HG03135 (cell line): ENCODE data around the gene ZNF678.

Experiments used
- ATAC-seq: cut with Tn5 transposase; IDR thresholded peaks from one replicate; pipeline ENCODE4 v1.9.1; 2021; ENCODE audit warnings: mild to moderate bottlenecking, moderate library complexity; ENCODE audit not compliant: unreplicated experiment

The ZNF678 gene

DNA sequence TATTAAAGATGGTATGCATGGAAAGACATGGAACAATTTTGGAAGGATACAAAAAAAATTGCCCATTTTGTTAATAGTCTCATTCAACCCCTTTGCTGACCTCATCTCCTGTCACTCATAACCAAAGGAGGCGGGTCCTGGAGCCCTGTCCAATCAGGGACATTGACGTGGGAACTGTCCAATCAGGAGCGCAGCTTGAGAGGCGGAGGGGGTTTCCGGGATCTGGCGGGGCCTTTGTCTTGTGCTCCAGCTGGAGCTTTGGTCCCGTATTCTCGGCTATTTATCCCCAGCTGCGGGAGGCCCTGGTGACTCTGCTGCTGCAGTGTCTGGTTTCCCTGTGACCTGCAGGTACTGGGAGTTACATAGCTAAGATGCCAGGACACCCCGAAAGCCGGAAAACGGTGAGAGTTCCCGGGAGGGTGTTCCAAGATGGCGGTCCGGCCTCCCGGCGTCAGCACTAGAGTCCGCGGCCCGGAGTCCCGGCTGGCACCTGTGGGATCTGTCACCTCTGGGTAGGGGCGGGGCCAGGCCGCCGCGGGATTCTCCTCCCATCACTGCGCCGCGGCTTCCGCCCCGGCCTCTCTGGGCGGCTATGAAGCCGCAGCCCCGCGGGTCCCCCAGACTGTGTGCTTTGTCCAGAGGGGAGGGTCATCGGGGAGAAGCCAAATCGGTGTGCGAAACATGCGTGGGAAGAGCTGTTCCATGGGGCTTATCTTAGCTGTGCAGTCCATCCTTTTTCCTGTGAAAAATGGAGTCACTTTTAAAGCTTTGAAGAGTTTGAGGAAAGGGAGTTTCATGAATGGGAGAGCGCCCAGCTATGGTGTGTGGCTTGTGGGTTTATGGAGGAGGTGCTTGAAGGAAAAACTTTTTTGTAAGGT is at the start of gene ZNF678:
TSS of gene ZNF678 (plus strand) at position 233 of the 878 bp plus-strand sequence. CDS start 87,436 bp downstream, outside the sequence.
- peak; percentile 96 for ATAC-seq

DNA sequence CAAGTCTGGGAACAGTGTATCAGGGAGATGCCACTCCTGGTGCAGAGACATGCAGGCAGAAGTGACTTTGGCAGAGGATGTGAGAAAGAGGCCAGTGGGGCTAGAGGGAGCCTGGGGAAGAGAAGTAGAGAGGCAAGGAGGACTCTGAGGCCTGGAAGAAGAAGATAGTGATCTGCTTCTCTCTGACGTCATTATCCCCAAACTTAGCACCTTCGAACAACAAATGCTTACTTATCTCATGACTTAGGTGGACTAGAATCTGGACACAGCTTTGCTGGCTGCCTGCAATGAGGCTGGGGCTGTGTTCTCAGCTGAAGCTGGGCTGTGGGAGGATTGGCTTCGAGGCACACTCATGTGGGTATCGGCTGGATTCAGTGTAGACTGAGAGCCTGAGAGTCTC is 44.5 kb upstream of the ZNF678 start:
- ATAC-seq, result no peak

DNA sequence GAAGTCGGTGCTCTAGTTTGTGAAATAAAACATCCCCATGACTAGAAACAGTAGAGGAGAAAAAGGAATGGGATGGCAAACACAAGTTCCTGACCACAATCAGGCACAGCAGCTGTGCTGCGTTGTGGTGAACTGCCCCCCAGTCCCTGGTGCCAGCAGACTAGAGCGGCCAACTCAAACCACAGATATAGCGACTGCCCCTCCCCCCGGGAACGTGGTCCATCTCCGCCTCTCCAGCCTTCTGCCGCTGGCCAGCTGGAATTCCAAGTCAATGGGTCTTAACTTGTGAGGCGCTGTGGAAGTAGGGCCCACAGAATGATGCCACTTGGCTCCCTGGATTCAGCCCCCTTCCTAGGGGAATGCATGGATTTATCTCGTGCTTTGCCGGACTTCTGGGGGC is 41.6 kb upstream of the ZNF678 start:
- ATAC-seq, result no peak

DNA sequence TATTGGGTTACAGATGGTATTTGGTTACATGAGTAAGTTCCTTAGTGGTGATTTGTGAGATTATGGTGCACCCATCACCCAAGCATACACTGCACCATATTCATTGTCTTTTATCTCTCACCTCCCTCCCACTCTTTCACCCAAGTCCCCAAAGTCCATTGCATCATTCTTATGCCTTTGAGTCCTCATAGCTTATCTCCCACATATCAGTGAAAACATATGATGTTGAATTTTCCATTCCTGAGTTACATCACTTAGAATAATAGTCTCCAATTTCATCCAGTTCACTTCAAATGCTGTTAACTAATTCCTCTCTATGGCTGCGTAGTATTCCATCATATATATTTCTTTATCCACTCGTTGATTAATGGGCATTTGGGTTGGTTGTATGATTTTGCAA is 36.8 kb upstream of the ZNF678 start:
- no peak for ATAC-seq

DNA sequence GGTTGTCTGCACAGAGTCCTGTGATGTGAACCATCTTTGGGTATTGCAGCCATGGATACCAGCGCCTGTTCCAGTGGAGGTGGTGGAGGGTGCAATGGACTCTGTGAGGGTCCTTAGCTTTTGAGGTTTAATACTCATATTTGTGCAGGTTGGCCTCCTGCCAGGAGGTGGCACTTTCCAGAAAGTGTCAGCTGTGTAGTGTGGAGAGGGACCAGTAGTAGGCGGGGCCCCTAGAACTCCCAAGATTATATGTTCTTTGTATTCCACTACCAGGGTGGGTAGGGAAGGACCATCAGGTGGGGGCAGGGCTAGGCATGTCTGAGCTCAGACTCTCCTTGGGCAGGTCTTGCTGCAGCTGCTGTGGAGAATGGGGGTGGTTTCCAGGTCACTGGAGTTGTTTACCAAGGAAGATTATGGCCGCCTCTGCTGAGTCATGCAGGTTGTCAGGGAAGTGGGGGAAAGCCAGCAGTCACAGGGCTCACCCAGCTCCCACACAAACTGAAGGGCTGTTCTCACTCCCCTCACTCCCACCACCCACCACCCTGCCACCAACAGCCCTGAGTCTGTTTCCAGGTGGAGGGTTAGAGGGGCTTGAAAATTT is 31.2 kb upstream of the ZNF678 start:
- ATAC-seq, result no peak

DNA sequence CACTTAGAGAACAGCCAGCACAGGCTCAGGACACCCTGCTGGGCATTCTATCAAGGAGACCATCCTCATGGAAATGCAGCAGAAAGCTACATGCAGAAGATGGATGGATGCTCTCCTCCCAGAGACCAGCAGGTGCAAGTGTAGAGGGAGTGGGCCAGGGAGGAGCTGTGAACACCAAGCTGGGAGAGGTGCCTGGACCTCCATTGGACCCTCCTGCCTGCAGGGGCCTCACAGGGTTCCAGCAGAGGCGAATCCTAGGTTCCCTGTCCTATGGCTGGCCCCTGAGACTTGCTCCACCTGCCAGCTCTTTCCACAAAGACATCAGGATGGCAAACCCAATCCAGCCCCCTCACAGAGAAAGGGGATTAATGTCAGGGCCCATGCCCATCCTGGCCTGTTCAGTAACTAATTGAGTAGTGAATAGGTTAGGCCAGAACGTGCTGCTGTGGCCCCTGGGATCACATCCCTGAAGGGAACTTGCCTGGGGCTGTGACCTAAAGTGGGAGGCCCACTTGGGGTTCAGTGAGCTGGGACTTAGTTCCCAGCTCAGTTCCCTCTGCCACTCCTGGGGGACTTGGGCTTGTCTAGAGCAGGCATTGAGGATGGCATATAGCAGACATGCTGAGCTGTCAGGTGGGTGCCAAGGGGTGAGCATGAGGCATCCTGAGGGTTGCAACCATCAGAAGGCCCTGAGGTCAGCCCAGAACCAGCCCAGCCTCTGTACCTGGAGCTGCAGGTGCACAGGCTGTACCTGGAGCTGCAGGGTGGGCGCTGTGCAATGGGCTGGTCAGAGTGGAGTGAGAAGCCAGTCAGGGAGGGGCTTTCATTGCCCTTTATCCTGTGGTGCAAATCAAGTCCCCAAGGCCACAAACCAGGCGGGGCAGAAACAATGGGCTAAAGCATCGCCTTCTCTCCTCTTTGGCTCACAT is 22.9 kb upstream of the ZNF678 start:
- ATAC-seq, result no peak

DNA sequence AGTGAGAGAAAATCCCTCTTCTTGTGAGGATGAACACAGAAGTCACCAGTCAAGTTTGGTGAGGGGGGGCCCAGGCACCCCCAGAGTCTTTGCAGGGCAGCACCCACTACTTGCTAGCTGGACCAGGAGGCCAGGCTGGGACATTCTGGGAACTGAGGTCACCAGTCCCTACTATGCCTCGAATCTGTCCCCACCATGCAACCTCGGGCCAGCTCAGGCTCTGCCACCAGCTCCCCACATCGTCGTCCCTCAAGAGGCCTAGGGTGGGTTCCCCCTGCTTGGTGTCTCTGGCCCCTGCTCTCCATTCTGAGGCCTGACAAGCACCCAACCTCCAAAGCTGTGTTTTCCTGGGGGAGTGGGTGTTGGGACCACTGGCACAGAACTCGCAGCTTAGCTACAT is 22.2 kb upstream of the ZNF678 start:
- no peak for ATAC-seq

DNA sequence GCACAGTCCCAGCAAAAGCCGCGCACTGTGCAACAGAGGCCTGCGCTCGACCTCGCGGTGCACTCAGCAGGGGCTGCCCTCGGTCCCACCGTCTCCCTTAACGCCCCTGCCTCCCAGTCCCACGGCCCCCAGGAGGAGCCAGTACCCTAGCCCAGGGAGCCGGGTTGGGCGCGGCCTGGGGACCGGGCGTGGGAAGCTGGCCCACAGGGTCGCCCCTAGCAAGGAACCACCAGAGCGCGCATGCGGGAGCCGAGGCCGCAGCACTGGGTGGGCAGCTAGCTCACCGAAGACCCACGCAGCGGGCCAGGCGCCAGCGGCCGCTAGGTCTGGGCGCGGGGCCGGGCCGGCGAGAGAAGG is 21.6 kb upstream of the ZNF678 start:
- ATAC-seq, result peak; percentile 14

DNA sequence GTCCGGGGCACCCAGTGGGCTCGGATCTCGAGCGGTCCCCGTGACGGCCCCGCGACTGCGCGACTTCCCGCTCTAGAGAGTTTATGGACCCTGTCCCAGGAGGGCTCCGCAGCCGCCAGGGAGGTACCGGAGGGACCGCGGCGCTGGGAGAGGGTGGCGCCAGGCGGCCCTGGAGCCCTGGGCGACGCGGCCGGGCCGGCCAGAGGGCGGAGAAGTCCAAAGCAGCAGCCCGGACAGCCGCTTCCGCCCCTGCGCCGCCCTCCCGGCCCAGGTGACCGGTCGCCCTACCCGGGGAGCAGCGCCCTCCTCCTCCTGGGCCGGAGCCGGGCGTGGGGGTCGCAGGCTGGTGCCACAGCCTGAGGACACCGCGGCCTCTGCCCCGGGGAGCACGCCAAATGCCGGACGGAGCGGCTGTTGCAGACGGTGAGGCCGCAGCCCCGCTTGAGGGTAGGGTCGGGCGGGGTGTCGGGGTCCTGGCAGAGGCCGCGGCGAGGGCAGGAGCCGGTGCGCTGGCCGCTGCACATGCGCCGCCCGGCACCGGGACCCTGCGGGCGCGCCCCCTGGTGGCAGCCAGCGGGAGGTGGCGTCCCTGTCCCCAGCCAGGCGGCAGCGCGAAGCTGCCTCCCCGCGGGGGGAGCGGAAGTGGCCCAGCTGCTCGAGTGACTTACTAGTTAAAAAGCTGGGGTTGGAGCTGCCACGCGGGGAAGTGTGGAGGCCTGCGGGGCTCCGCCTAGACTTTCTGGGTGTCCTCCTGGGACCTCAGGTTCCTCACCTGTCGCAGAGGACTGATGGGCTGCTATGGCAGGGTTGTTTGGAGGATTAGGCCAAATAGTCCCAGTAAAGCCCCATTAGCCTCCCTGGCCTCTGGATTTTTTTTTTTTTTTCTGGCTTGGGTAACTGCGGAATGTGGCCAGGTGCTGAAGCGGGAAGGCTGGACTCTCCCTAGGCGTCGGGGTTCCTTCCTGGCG is 20.9 kb upstream of the ZNF678 start:
- ATAC-seq, result peak; percentile 97

DNA sequence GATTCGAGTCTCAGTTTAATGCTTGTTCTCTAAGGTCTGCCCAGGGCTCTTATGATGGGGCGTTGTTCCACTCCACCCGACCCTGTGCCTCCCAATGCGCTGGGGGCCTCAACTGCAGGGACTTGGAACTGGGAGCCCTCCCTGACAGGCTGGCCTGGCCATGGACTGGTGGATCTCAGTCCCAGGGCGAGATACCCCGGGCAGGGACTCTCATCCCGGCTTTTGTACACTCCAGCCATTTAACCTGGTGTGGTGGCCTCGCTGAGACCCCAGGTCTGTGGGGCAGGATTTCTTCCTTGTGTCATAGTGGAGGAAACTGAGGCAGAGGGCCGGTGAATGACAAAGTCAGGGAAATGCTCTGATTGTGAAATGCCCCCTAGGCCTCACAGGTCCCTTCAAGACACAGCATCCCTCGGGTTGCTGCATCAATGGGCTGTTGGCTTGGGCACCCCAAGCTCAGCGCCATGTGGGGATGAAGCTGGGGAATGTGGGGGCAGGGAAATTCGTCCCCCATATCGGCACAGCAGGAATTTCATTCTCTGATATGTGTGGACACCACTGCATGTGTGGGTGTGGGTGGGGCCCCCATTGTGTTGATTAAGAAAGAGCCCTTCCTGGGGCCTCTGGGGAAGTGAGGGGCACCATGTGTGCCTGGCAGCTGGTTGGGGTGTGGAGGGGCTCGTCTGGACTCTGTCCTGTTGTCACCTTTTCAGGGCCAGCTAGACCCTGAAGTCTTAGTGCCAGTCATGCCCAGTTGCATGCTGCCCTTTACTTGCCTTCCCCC is 19.9 kb upstream of the ZNF678 start:
- no peak for ATAC-seq

DNA sequence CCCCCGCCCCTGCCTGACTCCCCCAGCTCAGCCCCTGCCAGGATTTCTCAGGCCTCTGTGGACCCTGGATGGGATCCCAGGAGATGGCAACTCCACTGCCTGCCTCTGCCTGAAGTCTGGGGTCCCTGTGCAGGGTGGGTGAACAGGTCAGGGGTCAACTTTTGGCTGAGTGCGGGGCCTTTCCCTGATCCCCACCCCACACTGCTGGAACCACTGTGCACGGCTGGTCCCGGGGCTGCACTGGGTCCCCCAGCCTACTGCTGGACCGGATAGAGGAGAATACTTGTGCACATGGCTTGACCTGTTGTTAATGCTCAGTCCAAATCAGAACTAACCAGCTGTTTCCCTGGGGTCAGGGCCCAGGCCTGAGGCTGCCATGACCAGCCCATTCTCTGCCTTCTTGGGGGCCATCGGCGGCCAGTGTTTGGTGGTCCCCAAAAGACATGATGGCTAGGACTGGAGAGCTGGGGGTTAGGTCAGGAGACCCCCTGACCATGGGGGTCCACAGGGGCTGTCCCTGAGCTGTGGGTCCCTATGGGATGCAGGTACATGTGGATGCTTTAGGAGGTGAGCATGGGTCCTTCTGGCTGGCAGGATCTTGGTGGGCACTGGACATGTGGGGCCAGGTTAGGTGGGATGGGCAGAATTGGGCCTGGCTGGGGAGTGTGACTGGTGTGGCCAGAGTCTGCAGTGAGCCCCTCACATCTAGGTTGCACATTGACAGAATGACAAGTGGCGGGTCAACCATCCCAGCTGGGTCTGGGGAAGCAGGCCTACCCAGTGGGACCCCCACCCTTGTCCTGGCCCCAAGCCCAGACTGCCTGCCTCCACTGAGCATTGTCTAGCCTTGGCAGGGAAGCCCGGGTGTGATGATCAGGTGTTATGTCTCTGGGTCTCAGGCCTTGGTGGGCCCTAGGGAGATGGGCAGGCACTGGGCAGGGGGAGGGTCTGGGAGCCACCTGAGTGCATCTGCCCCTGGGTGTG is 19.0 kb upstream of the ZNF678 start:
- no peak for ATAC-seq

DNA sequence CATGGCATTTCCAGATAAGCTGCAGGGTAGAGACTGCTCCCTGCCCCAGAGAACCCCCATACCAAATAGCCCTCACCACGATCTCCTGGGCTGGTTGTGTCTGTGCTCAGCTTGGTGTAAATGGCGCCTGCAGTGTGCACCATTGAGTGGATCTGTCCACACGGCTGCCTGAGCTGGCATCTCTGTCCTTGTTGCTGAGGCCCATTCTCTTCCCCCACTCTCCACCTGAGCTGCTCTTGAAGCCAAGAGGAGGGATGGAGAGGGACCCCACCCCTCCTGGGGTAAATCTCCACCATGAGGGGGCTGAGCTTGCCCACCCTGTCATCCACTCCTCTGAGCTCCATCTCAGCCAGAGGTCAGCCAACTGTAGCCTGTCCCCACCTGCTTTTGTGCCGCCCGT is 18.0 kb upstream of the ZNF678 start:
- ATAC-seq, result no peak

DNA sequence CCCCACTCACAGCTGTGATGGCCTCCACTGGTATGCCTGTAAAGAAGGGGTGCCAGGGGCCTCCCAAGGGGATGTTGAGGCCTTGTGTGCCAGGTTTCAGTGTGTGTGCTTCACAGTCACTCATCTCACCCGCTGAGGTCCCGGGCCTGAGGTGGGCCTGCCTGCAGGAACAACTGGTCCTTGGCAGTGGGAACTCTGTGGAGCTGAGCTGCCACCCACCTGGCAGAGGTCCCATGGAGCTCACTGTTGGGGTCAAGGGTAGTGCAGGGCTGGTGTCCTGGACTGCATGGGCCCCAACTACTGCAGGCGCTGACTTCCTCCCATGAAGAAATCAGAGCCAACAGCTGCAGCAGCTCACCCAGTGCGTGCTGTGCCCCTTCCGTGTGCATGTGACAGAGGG is 17.3 kb upstream of the ZNF678 start:
- ATAC-seq, result no peak

DNA sequence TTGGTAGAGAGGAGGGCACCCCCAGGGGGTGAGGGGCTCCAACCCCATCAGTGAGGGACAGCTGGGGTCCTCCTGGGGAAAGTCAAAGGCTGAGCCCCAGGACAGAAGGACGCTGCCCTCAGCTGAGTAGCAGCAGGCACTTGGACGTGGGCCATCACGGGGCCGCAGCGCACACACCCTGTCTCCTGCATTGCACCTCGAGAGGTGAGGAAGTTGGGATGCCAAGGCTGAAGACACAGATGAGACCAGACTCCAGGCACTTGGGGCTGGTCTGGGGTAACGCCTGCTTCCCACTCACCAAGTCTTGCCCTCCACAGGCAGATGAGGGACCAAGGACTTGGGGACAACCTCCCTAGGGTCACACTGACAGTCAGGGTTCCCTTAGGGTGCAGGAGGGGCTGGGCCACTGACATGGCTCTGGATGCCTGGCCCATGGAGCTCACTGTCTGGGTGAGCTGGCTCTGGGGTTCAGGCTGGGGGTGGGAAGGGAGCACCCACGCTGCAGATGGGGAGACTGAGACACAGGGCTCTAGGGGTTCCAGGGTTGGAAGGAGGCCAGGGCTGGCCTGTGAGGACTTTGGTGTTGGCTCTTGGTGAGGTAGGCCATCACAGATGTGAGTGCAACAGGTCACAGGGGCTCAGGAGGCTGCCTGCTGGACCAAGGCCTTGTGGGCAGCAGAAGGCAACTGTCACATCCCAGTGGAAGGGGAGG is 16.6 kb upstream of the ZNF678 start:
- ATAC-seq, result no peak

DNA sequence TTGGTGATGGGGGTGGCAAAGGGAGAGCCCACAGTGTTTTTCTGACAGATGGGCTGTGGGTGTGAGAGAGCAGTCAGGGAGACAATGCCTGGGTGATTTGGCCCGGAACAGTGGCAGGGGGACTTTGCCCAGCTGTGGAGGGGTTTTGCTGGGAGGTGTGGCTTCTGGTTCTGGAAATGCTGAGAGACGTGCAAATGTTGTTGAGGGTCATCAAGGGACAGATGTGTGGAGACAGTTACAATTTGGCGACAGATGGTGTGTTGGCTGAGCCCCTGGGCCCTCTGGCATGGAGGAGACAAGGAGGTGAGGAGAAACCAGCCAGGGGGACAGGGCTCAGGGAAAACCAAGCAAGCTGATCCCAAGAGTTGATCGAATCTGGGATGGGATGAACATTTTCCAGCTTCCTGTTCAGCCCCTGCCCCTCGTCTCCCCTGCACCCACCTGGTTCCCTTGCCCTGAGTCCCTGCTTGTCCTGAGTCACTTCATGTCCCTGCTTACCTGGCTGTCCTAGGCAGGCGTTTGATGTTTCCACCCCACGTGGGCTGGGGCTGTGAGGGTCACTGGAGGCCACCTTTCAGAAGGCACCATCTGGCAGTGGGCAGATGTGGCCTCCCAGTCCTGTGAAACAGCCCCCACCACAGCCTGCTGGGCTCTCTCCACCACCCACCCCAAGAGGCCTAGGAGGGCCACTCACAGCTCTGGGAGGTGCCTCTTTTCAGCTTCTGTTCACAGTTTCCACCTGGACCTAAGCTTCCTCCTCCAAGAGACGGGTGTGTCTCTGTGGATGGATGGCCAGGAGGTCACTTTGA is 15.8 kb upstream of the ZNF678 start:
- ATAC-seq, result no peak

DNA sequence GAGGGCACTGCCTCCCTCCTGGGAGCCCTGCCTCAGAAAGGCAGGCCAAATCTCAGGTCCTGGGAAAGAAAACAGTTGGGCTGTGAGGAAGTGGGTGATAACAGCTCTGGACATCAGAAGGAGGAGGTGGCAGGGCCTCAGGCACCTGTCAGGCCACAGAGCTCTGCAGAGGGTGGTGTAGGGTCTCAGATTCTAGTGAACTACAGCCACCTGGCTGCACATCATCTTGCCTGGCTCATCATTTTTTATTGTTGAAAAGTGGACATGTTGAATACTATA is 15.3 kb upstream of the ZNF678 start:
- ATAC-seq, result no peak

DNA sequence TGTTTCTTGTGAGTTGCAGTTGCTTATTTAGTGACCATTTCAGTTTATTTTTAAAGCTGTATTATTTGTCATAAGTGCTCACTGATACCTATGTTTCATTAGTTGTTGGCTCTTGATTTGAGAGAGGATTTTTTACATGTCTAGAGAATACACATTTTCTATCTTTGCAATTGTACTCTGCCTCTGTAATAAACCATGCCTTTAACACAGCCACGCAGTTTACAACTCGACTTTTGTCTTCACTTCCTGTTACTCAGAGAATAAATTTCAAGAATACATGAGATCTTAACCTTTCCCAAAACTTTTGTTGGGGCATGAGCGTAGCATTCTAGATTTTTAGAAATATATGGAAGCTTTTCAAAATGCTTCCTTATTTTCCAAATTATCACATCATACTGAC is 14.9 kb upstream of the ZNF678 start:
- no peak for ATAC-seq
